GM18858 (cell line): ENCODE results near the gene CSAG3.

Experiments used
- ATAC-seq: cut with Tn5 transposase; IDR thresholded peaks from one replicate; pipeline ENCODE4 v1.9.1; 2021; ENCODE audit not compliant: unreplicated experiment

The CSAG3 gene

DNA sequence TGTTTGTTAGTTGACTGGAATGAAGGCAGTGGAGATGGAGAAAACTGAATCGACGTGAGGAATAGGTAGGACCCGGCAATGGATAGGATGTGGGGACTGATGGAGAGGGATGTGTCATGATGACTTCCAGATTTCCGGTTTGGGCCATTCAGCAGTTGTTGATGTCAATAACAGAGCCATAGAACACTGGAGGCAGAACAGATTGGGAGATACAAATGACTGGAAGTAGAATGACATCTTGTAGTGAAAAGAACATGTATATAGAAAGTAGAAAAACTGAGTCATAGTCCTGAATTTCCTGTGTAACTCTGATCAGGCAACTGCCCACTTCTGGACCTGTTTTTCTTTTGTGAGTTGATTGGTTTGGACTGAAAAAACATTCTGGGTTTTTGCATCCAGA, 47.0 kb downstream of the CSAG3 start:
- ATAC-seq: no peak
